Measurements from ENCODE around the gene IL4R.

Gene IL4R

GRCh38 chr16:27361987-27362386 lies 48.2 kb downstream of the IL4R start:
- no peak for DNase-seq (ENCODE audit: extremely low read depth, low read depth)
- no peak for TF ChIP-seq CTCF (IDR thresholded peaks at IDR 0.05; ENCODE audit: low read depth, low read length)

- no peak for DNase-seq (ENCODE audit: extremely low read depth, low read depth)
Measured at GRCh38 chr16:27362570-27363245, 48.9 kb downstream of the IL4R start.

GRCh38 chr16:27363246-27363632 lies 49.5 kb downstream of the IL4R start:
- DNase-seq (ENCODE audit: extremely low read depth, low read depth): no peak
- TF ChIP-seq CTCF (IDR thresholded peaks at IDR 0.05; ENCODE audit: low read depth, low read length): no peak

More at GRCh38 chr16:27362570-27363245, 48.9 kb downstream of the IL4R start:
- no peak for TF ChIP-seq CTCF (IDR thresholded peaks at IDR 0.05; ENCODE audit: low read depth, low read length)

GRCh38 chr16:27363797-27364196 lies 50.0 kb downstream of the IL4R start:
- no peak for DNase-seq (ENCODE audit: extremely low read depth, low read depth)
- TF ChIP-seq CTCF (IDR thresholded peaks at IDR 0.05; ENCODE audit: low read depth, low read length): no peak

GRCh38 chr16:27364493-27365141 lies 50.8 kb downstream of the IL4R start:
- DNase-seq (ENCODE audit: extremely low read depth, low read depth): no peak
- no peak for TF ChIP-seq CTCF (IDR thresholded peaks at IDR 0.05; ENCODE audit: low read depth, low read length)

- DNase-seq (ENCODE audit: extremely low read depth, low read depth): no peak
- TF ChIP-seq CTCF (IDR thresholded peaks at IDR 0.05; ENCODE audit: low read depth, low read length): no peak
Measured at GRCh38 chr16:27365142-27366089, 51.6 kb downstream of the IL4R start.
